ENCODE data around the gene RPS15.

Gene RPS15

DNA sequence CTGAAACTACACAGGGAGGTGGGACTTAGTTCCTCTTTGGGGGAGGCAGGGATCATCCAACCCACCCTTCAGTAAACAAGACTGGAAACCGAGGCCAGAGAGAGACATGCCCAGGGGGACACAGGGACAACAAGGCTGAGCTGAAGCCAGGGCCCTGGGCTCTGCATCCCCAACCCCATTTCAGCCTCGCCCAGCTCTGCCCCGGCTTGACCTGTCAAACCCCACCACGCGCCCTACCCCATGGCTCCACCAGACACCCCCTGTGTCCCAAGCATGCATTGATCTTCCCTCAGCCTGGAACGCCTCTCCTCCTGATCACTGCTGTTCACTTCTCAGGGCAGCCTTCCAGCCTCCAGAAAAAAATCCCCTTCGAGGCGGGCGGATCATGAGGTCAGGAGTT is 9.7 kb downstream of the RPS15 start:
- Histone ChIP-seq H3K4me3 (ENCODE audit: low read length) (no peak overlapping the region), H3K27me3 (ENCODE audit: control insufficient read depth, insufficient read depth, low read length) (peaks cover 49% of the 10 kb centered on the region), H3K4me1 (ENCODE audit: control insufficient read depth, insufficient read depth, low read length) (peaks cover 3% of the 10 kb centered on the region), H3K9ac (ENCODE audit: low read length) (no peak overlapping the region), H3K27ac (ENCODE audit: low read depth, low read length) (no peak overlapping the region), H3K36me3 (ENCODE audit: control insufficient read depth, insufficient read depth, low read length) (no peaks in the 10 kb centered on the region)

- Histone ChIP-seq H3K9ac (ENCODE audit: low read length) (no peak within 1 kb of the TSS), H3K27me3 (ENCODE audit: control insufficient read depth, insufficient read depth, low read length) (peaks cover 61% of the 10 kb centered on the region), H3K36me3 (ENCODE audit: control insufficient read depth, insufficient read depth, low read length) (no peaks in the 10 kb centered on the region), H3K27ac (ENCODE audit: low read depth, low read length) (no peak within 1 kb of the TSS), H3K4me1 (ENCODE audit: control insufficient read depth, insufficient read depth, low read length) (peaks cover 3% of the 10 kb centered on the region), H3K4me3 (ENCODE audit: low read length) (no peak within 1 kb of the TSS)
Observed at GRCh38 chr19:1449467-1450442, 11.6 kb downstream of the RPS15 start, which contains the start of gene APC2. Gene APC2 (plus strand): TSS chr19:1450121. CDS start chr19:1453002, 2,881 bp downstream.

GRCh38 chr19:1450735-1451731 is 12.8 kb downstream of the RPS15 start:
- Histone ChIP-seq H3K27ac (ENCODE audit: low read depth, low read length) (no peak overlapping the region), H3K36me3 (ENCODE audit: control insufficient read depth, insufficient read depth, low read length) (no peaks in the 10 kb centered on the region), H3K4me1 (ENCODE audit: control insufficient read depth, insufficient read depth, low read length) (no peaks in the 10 kb centered on the region), H3K27me3 (ENCODE audit: control insufficient read depth, insufficient read depth, low read length) (peaks cover 68% of the 10 kb centered on the region), H3K9ac (ENCODE audit: low read length) (no peak overlapping the region), H3K4me3 (ENCODE audit: low read length) (no peak overlapping the region)

- Histone ChIP-seq H3K27ac (ENCODE audit: low read depth, low read length) (no peak overlapping the region), H3K27me3 (ENCODE audit: control insufficient read depth, insufficient read depth, low read length) (peaks cover 73% of the 10 kb centered on the region), H3K9ac (ENCODE audit: low read length) (no peak overlapping the region), H3K4me1 (ENCODE audit: control insufficient read depth, insufficient read depth, low read length) (no peaks in the 10 kb centered on the region), H3K36me3 (ENCODE audit: control insufficient read depth, insufficient read depth, low read length) (no peaks in the 10 kb centered on the region), H3K4me3 (ENCODE audit: low read length) (no peak overlapping the region)
Observed at GRCh38 chr19:1451916-1452801, 14.0 kb downstream of the RPS15 start.

DNA sequence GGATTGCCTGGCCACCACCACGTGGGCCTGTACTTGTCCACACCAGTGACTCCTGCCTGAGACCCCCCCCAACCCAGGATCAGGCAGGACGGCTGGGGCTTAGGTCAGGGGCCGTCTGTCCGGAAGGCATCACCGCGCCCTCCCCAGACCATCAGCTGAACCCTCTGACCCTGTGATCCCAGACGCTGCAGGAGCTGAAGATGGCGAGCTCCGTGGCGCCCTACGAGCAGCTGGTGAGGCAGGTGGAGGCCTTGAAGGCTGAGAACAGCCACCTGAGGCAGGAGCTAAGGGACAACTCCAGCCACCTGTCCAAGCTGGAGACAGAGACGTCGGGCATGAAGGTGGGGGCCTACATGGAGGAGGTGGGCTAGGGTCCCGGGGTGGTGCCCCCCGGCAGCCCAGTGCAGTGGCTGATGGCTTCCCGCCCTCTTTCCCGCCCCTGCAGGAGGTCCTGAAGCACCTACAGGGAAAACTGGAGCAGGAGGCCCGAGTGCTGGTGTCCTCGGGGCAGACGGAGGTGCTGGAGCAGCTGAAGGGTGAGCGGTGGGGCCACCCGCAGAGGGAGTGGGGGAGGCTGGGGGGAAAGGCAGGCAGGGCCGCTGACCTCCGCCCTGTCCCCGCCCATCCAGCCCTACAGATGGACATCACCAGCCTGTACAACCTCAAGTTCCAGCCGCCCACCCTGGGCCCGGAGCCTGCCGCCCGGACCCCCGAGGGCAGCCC is 14.8 kb downstream of the RPS15 start:
- Histone ChIP-seq H3K4me3 (ENCODE audit: low read length) (no peak overlapping the region), H3K27me3 (ENCODE audit: control insufficient read depth, insufficient read depth, low read length) (peaks cover 70% of the 10 kb centered on the region)

GRCh38 chr19:1453525-1454364 is 15.5 kb downstream of the RPS15 start:
- no peak overlapping the region for H3K4me3 ChIP-seq (ENCODE audit: low read length)
- no peak overlapping the region for H3K9ac ChIP-seq (ENCODE audit: low read length)
- no peaks in the 10 kb centered on the region for H3K36me3 ChIP-seq (ENCODE audit: control insufficient read depth, insufficient read depth, low read length)
- H3K4me1 ChIP-seq (ENCODE audit: control insufficient read depth, insufficient read depth, low read length): no peaks in the 10 kb centered on the region
- peaks cover 69% of the 10 kb centered on the region for H3K27me3 ChIP-seq (ENCODE audit: control insufficient read depth, insufficient read depth, low read length)
- no peak overlapping the region for H3K27ac ChIP-seq (ENCODE audit: low read depth, low read length)

More for the DNA sequence above, 14.8 kb downstream of the RPS15 start:
- Histone ChIP-seq H3K27ac (ENCODE audit: low read depth, low read length) (no peak overlapping the region), H3K4me1 (ENCODE audit: control insufficient read depth, insufficient read depth, low read length) (no peaks in the 10 kb centered on the region), H3K9ac (ENCODE audit: low read length) (no peak overlapping the region), H3K36me3 (ENCODE audit: control insufficient read depth, insufficient read depth, low read length) (no peaks in the 10 kb centered on the region)

DNA sequence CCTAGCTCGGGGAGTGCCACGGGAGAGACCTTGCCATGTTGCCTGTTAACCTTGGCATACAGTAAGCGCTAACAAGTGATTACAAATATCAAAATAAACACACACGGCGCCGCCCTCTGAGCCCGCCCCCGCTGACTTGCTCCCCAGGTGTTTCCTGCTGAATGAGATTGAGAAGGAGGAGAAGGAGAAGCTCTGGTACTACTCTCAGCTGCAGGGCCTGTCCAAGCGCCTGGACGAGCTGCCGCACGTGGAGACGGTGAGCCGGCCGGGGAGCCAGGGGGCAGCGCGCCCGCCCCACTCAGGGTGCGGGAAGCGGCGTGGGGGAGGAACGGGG is 16.8 kb downstream of the RPS15 start:
- H3K9ac ChIP-seq (ENCODE audit: low read length): no peak overlapping the region
- no peak overlapping the region for H3K4me3 ChIP-seq (ENCODE audit: low read length)
- H3K27me3 ChIP-seq (ENCODE audit: control insufficient read depth, insufficient read depth, low read length): peaks cover 57% of the 10 kb centered on the region
- no peaks in the 10 kb centered on the region for H3K36me3 ChIP-seq (ENCODE audit: control insufficient read depth, insufficient read depth, low read length)
- H3K27ac ChIP-seq (ENCODE audit: low read depth, low read length): no peak overlapping the region
- no peaks in the 10 kb centered on the region for H3K4me1 ChIP-seq (ENCODE audit: control insufficient read depth, insufficient read depth, low read length)

DNA sequence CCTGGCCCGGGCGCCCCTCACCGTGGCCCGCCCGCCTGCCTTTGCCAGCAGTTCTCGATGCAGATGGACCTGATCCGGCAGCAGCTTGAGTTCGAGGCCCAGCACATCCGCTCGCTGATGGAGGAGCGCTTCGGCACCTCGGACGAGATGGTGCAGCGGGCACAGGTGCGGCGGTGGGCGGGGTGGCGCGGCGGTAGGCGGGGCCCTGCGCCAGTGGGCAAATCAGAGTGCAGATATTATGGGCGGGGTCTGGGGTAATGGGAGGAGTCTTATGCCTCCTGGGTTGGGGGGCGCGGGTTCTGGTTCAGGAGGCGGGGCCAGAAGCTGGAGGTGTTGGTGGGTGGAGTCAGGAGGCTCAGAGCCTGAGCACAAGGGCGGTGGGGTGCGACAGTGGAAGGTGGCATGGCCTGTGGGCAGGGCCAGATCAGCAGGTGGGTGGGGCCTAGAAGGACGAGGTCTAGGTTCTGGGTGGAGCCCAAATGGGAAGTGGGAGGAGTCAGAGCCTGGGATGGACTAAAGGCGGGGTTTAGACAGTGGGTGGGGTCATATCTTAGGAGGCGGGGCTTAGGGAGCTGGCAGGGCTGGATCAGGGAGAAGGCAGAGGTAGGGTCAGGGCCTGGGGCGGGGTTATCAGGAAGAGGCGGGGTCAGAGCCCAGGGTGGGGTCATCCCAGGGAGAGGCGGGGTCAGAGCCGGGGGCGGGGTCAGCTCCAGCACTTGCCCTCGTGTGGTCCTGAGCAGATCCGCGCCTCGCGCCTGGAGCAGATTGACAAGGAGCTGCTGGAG is 17.3 kb downstream of the RPS15 start:
- peaks cover 51% of the 10 kb centered on the region for H3K27me3 ChIP-seq (ENCODE audit: control insufficient read depth, insufficient read depth, low read length)
- H3K4me3 ChIP-seq (ENCODE audit: low read length): no peak overlapping the region
- no peak overlapping the region for H3K9ac ChIP-seq (ENCODE audit: low read length)
- H3K4me1 ChIP-seq (ENCODE audit: control insufficient read depth, insufficient read depth, low read length): no peaks in the 10 kb centered on the region
- no peak overlapping the region for H3K27ac ChIP-seq (ENCODE audit: low read depth, low read length)
- no peaks in the 10 kb centered on the region for H3K36me3 ChIP-seq (ENCODE audit: control insufficient read depth, insufficient read depth, low read length)

- H3K9ac ChIP-seq (ENCODE audit: low read length): no peak overlapping the region
- H3K4me3 ChIP-seq (ENCODE audit: low read length): no peak overlapping the region
- no peaks in the 10 kb centered on the region for H3K4me1 ChIP-seq (ENCODE audit: control insufficient read depth, insufficient read depth, low read length)
- no peak overlapping the region for H3K27ac ChIP-seq (ENCODE audit: low read depth, low read length)
- H3K27me3 ChIP-seq (ENCODE audit: control insufficient read depth, insufficient read depth, low read length): peaks cover 44% of the 10 kb centered on the region
- no peaks in the 10 kb centered on the region for H3K36me3 ChIP-seq (ENCODE audit: control insufficient read depth, insufficient read depth, low read length)
Observed at GRCh38 chr19:1456121-1456900, 18.1 kb downstream of the RPS15 start.

Data from rectal smooth muscle tissue (tissue), 1 donor.